Measurements from ENCODE around the gene TCHH.

- TF ChIP-seq CTCF (IDR thresholded peaks at IDR 0.05; ENCODE audit: low read depth, low read length) (no peak), EZH2phosphoT487 (IDR thresholded peaks at IDR 0.05; ENCODE audit: low read depth) (no peak)
These were observed 44.1 kb downstream of the TCHH start for GRCh38 chr1:152071123-152071522.

All from OCI-LY3 (cell line).